Transverse colon (tissue), 4 donors: ENCODE results near the gene NELL2. TPM values are rescaled to one million over a fixed set of nuclear protein-coding genes. Genes with fewer than 3 reads are reported as not detected.

Experiments used
- DNase-seq: peaks from one replicate; pipeline ENCODE4 v3.0.0-alpha.2; 2019
- H3K27ac ChIP-seq, 4 donors: fragments of 200-600 bp; sonication (generic); 2 replicates each; pipeline ENCODE4 v1.5.1; 2016 to 2018; ENCODE audit warnings: inconsistent platforms in 4 of 4
- H3K27me3 ChIP-seq: fragments of 200-600 bp; sonication (generic); 2 replicates; pipeline ENCODE4 v1.5.1; 2017; ENCODE audit warnings: inconsistent platforms
- H3K36me3 ChIP-seq, 4 donors: fragments of 200-600 bp; sonication (generic); 2 replicates each; pipeline ENCODE4 v1.5.1; 2017 to 2019; ENCODE audit warnings: inconsistent platforms in 4 of 4
- H3K4me1 ChIP-seq, 4 donors: fragments of 200-600 bp; sonication (generic); 2 replicates each; pipeline ENCODE4 v1.5.1; 2017 to 2020; ENCODE audit warnings: inconsistent platforms in 4 of 4
- H3K4me3 ChIP-seq, 4 donors: fragments of 200-600 bp; sonication (generic); 1 replicate in 1 of 4; 2 replicates in 3 of 4; pipeline versions ENCODE4 v1.5.1 to v1.6.1; 2017 to 2019; ENCODE audit warnings: inconsistent platforms in 4 of 4
- H3K9me3 ChIP-seq, 2 donors: fragments of 200-600 bp; sonication (generic); 2 replicates each; pipeline ENCODE4 v1.5.1; 2017 to 2019; ENCODE audit warnings: inconsistent platforms in 2 of 2
- CTCF ChIP-seq, 5 experiments: fragments of 200-600 bp in 3 of 5; fragments of 450-650 bp in 2 of 5; sonication (generic) in 3 of 5; IDR thresholded peaks; 1 replicate in 2 of 5; 2 replicates in 3 of 5; pipeline ENCODE4 v1.5.1; 2016 to 2017; ENCODE audit warnings: antibody characterized with exemption in 5 of 5, inconsistent platforms in 3 of 5, mild to moderate bottlenecking in 2 of 5, moderate library complexity in 1 of 5
- EP300 ChIP-seq: sonication (generic); formaldehyde crosslinking; IDR thresholded peaks from one replicate; pipeline ENCODE4 v1.6.1; 2017; ENCODE audit warnings: antibody characterized with exemption, low read depth
- POLR2A ChIP-seq: fragments of 450-650 bp; IDR thresholded peaks from one replicate; pipeline ENCODE4 v1.6.1; 2016; ENCODE audit warnings: antibody characterized with exemption, mild to moderate bottlenecking, moderate library complexity
- POLR2AphosphoS5 ChIP-seq, 3 donors: sonication (generic); formaldehyde crosslinking; IDR thresholded peaks; one replicate each; pipeline ENCODE4 v1.6.1; 2016; ENCODE audit warnings: antibody characterized with exemption in 3 of 3
- WGBS, 2 donors: methylation state at CpG; one replicate each; pipeline ENCODE4 v1.1.5; 2018; ENCODE audit warnings: low coverage in 1 of 2; 5-methylcytosine and 5-hydroxymethylcytosine counted together
- in situ Hi-C, 4 donors: fragments of 200-750 bp; cut with MboI; loops; one replicate each; pipeline versions ENCODE4 v1.15.0 to v1.15.1; 2017; ENCODE audit warnings: low sequenced_read_pairs in 3 of 4, low pct_ligation_motif_present in 1 of 4, low pct_unique_long_range_greater_than_20kb in 1 of 4
- intact Hi-C: fragments of 100-400 bp; cut with DNase I; formaldehyde crosslinking; loops from one replicate; pipeline ENCODE4 v1.15.1; 2023; ENCODE audit warnings: low total_unique reads
- total RNA-seq, 4 donors: library from RNA; depleted of rRNA; stranded (reverse); fragments of >200 nt; gene quantifications; one replicate each; pipeline ENCODE4 v1.1.0, GENCODE V29; 2016

Gene NELL2
- total RNA-seq, 4 donors from 2014 or later = 1.4 to 10.5 (median 9.5) TPM

- no peaks in the 10 kb centered on the region for H3K36me3 ChIP-seq
- no peak overlapping the region for H3K4me3 ChIP-seq
- no peaks in the 10 kb centered on the region for H3K4me1 ChIP-seq
- H3K9me3 ChIP-seq = no peaks in the 10 kb centered on the region
- 59 to 88% methylated on average over 2 of the region's 2 CpGs for WGBS, 2 donors
- TF ChIP-seq CTCF (IDR thresholded peaks at IDR 0.05) (no peak), POLR2A (no peak), EP300 (no peak), POLR2AphosphoS5 (IDR thresholded peaks at IDR 0.05) (no peak)
- no peaks in the 10 kb centered on the region for H3K27me3 ChIP-seq
- no peak overlapping the region for H3K27ac ChIP-seq
- DNase-seq = no peak
- in situ Hi-C loops = no loop called here
- intact Hi-C loops = no loop called here
Measured at GRCh38 chr12:44663291-44663690, 212.8 kb downstream of the NELL2 start.

- no peak for DNase-seq
- TF ChIP-seq EP300 (no peak), POLR2A (no peak), POLR2AphosphoS5 (IDR thresholded peaks at IDR 0.05) (no peak), CTCF (IDR thresholded peaks at IDR 0.05) (no peak)
- Histone ChIP-seq H3K9me3 (no peaks in the 10 kb centered on the region), H3K36me3 (no peaks in the 10 kb centered on the region), H3K27ac (no peak overlapping the region), H3K4me3 (no peak overlapping the region), H3K27me3 (no peaks in the 10 kb centered on the region), H3K4me1 (no peaks in the 10 kb centered on the region)
- in situ Hi-C loops = no loop called here
- intact Hi-C loops = no loop called here
Measured at GRCh38 chr12:44655846-44656245, 220.3 kb downstream of the NELL2 start.

GRCh38 chr12:44654646-44655639 lies 221.2 kb downstream of the NELL2 start:
- in situ Hi-C loops = no loop called here

More at GRCh38 chr12:44654646-44655639, 221.2 kb downstream of the NELL2 start:
- Histone ChIP-seq H3K9me3 (no peaks in the 10 kb centered on the region), H3K27ac (no peak overlapping the region), H3K27me3 (no peaks in the 10 kb centered on the region), H3K4me3 (no peak overlapping the region), H3K4me1 (no peaks in the 10 kb centered on the region), H3K36me3 (no peaks in the 10 kb centered on the region)
- DNase-seq = no peak
- TF ChIP-seq CTCF (IDR thresholded peaks at IDR 0.05) (no peak), POLR2AphosphoS5 (IDR thresholded peaks at IDR 0.05) (no peak), EP300 (no peak), POLR2A (no peak)
- intact Hi-C loops = no loop called here
- WGBS, 2 donors = 40 to 50% methylated on average over 5 to 12 of the region's 12 CpGs
